GM18519 (cell line): Measurements from ENCODE around the gene ANK3.

Experiments
- ATAC-seq: cut with Tn5 transposase; IDR thresholded peaks from one replicate; pipeline ENCODE4 v1.9.1; 2021; ENCODE audit warnings: mild to moderate bottlenecking, moderate library complexity; ENCODE audit not compliant: unreplicated experiment, low FRiP score

Gene ANK3

GRCh38 chr10:60389413-60390025 lies at the start of gene ANK3:
ANK3 (minus strand) TSS chr10:60389875; CDS start chr10:60389538, 337 bp downstream.
- ATAC-seq, result no peak

GRCh38 chr10:60434418-60435046 lies 44.9 kb upstream of the ANK3 start:
- ATAC-seq, result no peak

- ATAC-seq, result no peak
These were observed 44.0 kb upstream of the ANK3 start for GRCh38 chr10:60433684-60434083.

- ATAC-seq, result no peak
These were observed 41.3 kb upstream of the ANK3 start for GRCh38 chr10:60430836-60431597.

- no peak for ATAC-seq
These were observed 40.3 kb upstream of the ANK3 start for GRCh38 chr10:60430017-60430416.

GRCh38 chr10:60429084-60429849 lies 39.6 kb upstream of the ANK3 start:
- ATAC-seq, result no peak

- ATAC-seq, result no peak
These were observed 38.7 kb upstream of the ANK3 start for GRCh38 chr10:60428387-60428737.

GRCh38 chr10:60427709-60428386 lies 38.2 kb upstream of the ANK3 start:
- ATAC-seq, result no peak

GRCh38 chr10:60427148-60427547 lies 37.5 kb upstream of the ANK3 start:
- ATAC-seq, result no peak

- no peak for ATAC-seq
These were observed 36.8 kb upstream of the ANK3 start for GRCh38 chr10:60426425-60426824.

- no peak for ATAC-seq
These were observed 35.9 kb upstream of the ANK3 start for GRCh38 chr10:60425392-60426110.

- no peak for ATAC-seq
These were observed 35.3 kb upstream of the ANK3 start for GRCh38 chr10:60424971-60425370.

- ATAC-seq, result no peak
These were observed 34.2 kb upstream of the ANK3 start for GRCh38 chr10:60423920-60424319.

GRCh38 chr10:60422809-60423208 lies 33.1 kb upstream of the ANK3 start:
- no peak for ATAC-seq

- ATAC-seq, result no peak
These were observed 31.6 kb upstream of the ANK3 start for GRCh38 chr10:60420991-60421894.

GRCh38 chr10:60419249-60419648 lies 29.6 kb upstream of the ANK3 start:
- no peak for ATAC-seq

GRCh38 chr10:60417901-60418300 lies 28.2 kb upstream of the ANK3 start:
- ATAC-seq, result no peak

GRCh38 chr10:60417024-60417423 lies 27.3 kb upstream of the ANK3 start:
- ATAC-seq, result no peak
